Heart right ventricle (tissue), 16 donors: Measurements from ENCODE around the gene PTPRM. TPM values are rescaled to one million over a fixed set of nuclear protein-coding genes. Genes with fewer than 3 reads are reported as not detected.

Experiments used
- ATAC-seq, 8 donors: fragments of 200-7000 bp; cut with Tn5 transposase; one replicate each; pipeline ENCODE4 v1.9.1; 2020; ENCODE audit warnings: mild to moderate bottlenecking in 8 of 8, moderate library complexity in 8 of 8, moderate number of reproducible peaks in 1 of 8
- DNase-seq, 2 donors: peaks; one replicate each; pipeline ENCODE4 v3.0.0-alpha.2; 2020
- H3K27ac ChIP-seq, 10 donors: fragments of 200-600 bp; sonication (generic) in 2 of 10; one replicate each; pipeline versions ENCODE4 v1.5.0 to v1.8.0; 2020 to 2022; ENCODE audit warnings: mild to moderate bottlenecking in 3 of 10
- H3K27me3 ChIP-seq, 7 donors: fragments of 200-600 bp; one replicate each; pipeline ENCODE4 v1.8.0; 2021 to 2022; ENCODE audit warnings: mild to moderate bottlenecking in 2 of 7
- H3K36me3 ChIP-seq, 9 donors: fragments of 200-600 bp; sonication (generic) in 1 of 9; one replicate each; pipeline versions ENCODE4 v1.5.0 to v1.8.0; 2020 to 2022; ENCODE audit warnings: mild to moderate bottlenecking in 2 of 9
- H3K4me1 ChIP-seq, 9 donors: fragments of 200-600 bp; sonication (generic) in 1 of 9; one replicate each; pipeline versions ENCODE4 v1.5.0 to v1.8.0; 2020 to 2022; ENCODE audit warnings: mild to moderate bottlenecking in 4 of 9
- H3K4me3 ChIP-seq, 10 donors: fragments of 200-600 bp; sonication (generic) in 2 of 10; one replicate each; pipeline versions ENCODE4 v1.5.0 to v1.8.0; 2020 to 2022; ENCODE audit warnings: mild to moderate bottlenecking in 7 of 10, moderate library complexity in 2 of 10
- H3K9me3 ChIP-seq, 11 donors: fragments of 200-600 bp in 10 of 11; sonication (generic) in 2 of 11; one replicate each; pipeline versions ENCODE4 v1.5.0 to v1.8.0; 2013 to 2022; ENCODE audit warnings: mild to moderate bottlenecking in 2 of 11, control low read depth in 1 of 11, moderate library complexity in 1 of 11
- WGBS, 2 donors: extraction: QIAGEN DNeasy Blood & Tissue Kit; methylation state at CpG; one replicate each; pipeline ENCODE4 v1.1.7; 2013; ENCODE audit warnings: inconsistent platforms in 1 of 2; 5-methylcytosine and 5-hydroxymethylcytosine counted together
- intact Hi-C, 10 donors: fragments of 100-400 bp; cut with DNase I; formaldehyde crosslinking; loops; one replicate each; pipeline versions ENCODE4 v1.11.1 to v1.14.2; 2022
- polyA plus RNA-seq, 2 donors: library from polyadenylated mRNA; stranded (reverse); fragments of 200-250 nt; gene quantifications; one replicate each; pipeline ENCODE4 v1.2.3, GENCODE V29; 2013
- total RNA-seq, 10 donors: library from RNA; stranded (reverse); fragmentation: NEBNext Ultra II Directional in 3 of 10; extraction: Animal tissue kit (Norgen Biotek cat#: 25700) in 3 of 10; gene quantifications; one replicate each; pipeline versions ENCODE4 v1.2.1 to v1.2.4, GENCODE V29; 2021 to 2023
- TF ChIP-seq, protein P1 (sequence below), 9 donors: fragments of 200-600 bp; sonication (generic) in 2 of 9; IDR thresholded peaks; one replicate each; pipeline versions ENCODE4 v1.5.0 to v1.8.0; 2021 to 2022; ENCODE audit warnings: antibody characterized with exemption in 9 of 9, mild to moderate bottlenecking in 5 of 9, moderate library complexity in 1 of 9
- donor health status: Arrhythmogenic right ventricular cardiomyopathy.
- donor health status: ischemic (EF 13 %, LVEDD 7.1; RV severe dilation, severe dysfunction).
- donor health status: healthy with polysubstance abuse.
- donor health status: DM: no; HTN: yes; CAD: no.
- donor health status: DM: no; HTN: no; CAD: no.
- donor health status: ischemic (EF 25% LVEDD 6.9; RV normal size, moderate dysfunction).
- donor health status: ischemic (EF 25% LVEDD 5.7; RV mildly dilated, moderate dysfunction).
- donor health status: healthy.
- donor health status: DM: yes; HTN: yes; CAD: no.
- donor health status: Ischemic cardiomyopathy.
- donor health status: ischemic (EF 35%, LVEDD 5.7; RV mildly dilated, moderate dysfunction).
- donor health status: nonischemic (EF 11% LVEDD 7.7; RV severe dilation, severe dysfunction).
- donor health status: DM: yes; HTN: yes; CAD: no.
- donor health status: PGD.
- donor health status: ischemic (EF 29% LVEDD 5.4; RV normal size, mild dysfunction).
- donor health status: nonischemic (EF 23%, LVEDD 6.1; RV moderate dilation, normal function).

The PTPRM gene
- total and polyA plus RNA-seq, 12 donors: 81.7 to 170 (median 132) TPM

DNA sequence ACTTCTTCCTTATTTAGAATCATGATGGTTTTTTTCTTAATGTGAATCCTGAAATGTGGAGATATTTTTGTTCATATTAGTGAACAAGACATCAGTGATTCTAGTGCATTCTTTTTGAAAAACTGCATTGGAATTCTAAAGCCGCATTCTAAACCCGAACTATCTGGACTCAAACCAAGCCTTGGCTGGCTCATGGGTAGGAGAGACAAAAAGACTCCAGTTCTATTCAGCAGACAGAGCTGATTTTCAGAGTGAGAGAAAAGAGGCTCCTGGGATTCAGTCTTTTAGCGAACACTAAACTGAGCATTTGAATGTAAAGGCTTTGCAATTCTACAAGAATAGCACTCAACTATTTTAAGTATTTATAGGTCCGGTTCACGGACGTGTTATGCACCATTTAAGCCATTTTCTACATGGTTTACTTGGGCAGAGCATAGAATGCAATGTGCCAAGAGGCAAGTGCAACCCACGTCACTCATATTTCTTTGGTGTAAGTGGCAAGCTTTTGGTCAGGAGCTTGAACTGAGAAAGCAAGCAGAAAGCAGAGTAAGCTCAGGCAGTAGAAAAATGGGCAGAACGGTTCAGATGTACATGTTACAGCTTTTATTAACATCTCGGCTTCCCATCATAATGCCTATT, 814.8 kb downstream of the PTPRM start:
- H3K9me3 ChIP-seq: no peaks in the 10 kb centered on the region
- no peak overlapping the region for H3K27ac ChIP-seq
- ATAC-seq: no peak
- peaks cover 0 to 99% (median 51%) of the 10 kb centered on the region in 9 donors for H3K36me3 ChIP-seq
- H3K27me3 ChIP-seq: no peaks in the 10 kb centered on the region
- intact Hi-C loops: loop anchor here in 4 of 10 donors (10.0 kb wide), 3 partner anchors 297 to 1107 kb away; no protein-coding TSS in a partner anchor
- H3K4me3 ChIP-seq: no peak overlapping the region
- DNase-seq: no peak
- H3K4me1 ChIP-seq: no peaks in the 10 kb centered on the region
- 80 to 81% methylated on average over 9 of the region's 9 CpGs for WGBS, 2 donors
- TF ChIP-seq, protein P1, sequence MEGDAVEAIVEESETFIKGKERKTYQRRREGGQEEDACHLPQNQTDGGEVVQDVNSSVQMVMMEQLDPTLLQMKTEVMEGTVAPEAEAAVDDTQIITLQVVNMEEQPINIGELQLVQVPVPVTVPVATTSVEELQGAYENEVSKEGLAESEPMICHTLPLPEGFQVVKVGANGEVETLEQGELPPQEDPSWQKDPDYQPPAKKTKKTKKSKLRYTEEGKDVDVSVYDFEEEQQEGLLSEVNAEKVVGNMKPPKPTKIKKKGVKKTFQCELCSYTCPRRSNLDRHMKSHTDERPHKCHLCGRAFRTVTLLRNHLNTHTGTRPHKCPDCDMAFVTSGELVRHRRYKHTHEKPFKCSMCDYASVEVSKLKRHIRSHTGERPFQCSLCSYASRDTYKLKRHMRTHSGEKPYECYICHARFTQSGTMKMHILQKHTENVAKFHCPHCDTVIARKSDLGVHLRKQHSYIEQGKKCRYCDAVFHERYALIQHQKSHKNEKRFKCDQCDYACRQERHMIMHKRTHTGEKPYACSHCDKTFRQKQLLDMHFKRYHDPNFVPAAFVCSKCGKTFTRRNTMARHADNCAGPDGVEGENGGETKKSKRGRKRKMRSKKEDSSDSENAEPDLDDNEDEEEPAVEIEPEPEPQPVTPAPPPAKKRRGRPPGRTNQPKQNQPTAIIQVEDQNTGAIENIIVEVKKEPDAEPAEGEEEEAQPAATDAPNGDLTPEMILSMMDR (IDR thresholded peaks at IDR 0.05): no peak

DNA sequence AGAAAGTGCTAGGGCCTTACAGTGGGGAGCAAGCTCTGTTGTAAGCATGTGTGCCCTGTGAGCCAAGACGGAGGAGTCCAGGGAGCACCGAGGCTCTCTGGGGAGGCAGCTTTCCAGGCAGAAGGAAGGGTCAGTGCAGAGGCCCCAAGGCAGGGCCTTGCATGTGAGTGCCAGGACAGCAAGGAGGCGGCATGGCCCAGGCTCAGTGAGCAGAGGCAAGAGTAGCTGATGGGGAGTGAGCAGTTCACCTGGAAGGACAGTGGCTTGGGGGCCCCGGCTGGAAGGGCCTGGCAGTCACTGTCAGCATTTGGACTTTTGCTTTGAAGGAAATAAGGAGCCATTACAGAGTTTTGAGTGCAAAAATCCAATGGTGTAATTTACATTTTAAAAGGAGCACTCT, 818.3 kb downstream of the PTPRM start:
- intact Hi-C loops: loop anchor here in 5 of 10 donors (5.0 to 10.0 kb wide), 4 partner anchors 301 to 1113 kb away; no protein-coding TSS in a partner anchor
- TF ChIP-seq, protein P1 (IDR thresholded peaks at IDR 0.05): no peak
- WGBS, 2 donors: 88 to 99% methylated on average over 4 of the region's 4 CpGs
- Histone ChIP-seq H3K27me3 (no peaks in the 10 kb centered on the region), H3K27ac (no peak overlapping the region), H3K4me3 (no peak overlapping the region), H3K4me1 (no peaks in the 10 kb centered on the region), H3K36me3 (peaks cover 0 to 100% (median 51%) of the 10 kb centered on the region in 9 donors), H3K9me3 (no peaks in the 10 kb centered on the region)
- ATAC-seq (peak in 1 of 8 donors; percentile 25), DNase-seq (no peak)

DNA sequence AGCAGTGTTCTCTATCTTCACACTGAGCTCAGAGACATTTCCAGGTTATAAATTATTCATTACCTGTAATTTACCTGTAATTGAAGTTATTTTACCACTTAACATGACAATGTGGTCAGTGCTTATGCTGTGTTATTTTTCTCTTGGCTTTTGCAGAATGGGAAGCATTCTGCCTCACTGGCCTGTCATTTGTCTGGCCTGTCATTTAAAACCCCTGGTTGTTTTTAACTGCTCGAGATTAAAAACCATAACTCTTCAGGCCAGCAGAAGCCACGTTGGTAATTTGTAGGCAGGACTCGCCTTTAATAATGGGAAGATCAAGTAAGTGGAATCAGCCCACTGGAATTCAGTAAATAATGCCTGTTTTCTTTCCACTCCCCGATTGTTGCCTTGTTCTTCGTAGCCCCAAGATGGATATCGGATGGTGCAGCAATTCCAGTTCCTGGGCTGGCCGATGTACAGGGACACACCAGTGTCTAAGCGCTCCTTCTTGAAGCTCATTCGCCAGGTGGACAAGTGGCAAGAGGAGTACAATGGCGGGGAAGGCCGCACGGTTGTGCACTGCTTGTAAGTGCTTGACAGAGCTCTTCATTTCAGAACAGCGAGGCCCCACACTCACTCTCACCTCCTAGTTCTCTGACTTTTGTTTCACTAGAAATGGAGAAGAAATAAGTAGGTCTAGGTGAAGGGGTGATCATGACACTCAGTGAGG, 819.7 kb downstream of the PTPRM start:
- no peaks in the 10 kb centered on the region for H3K4me1 ChIP-seq
- TF ChIP-seq, protein P1 (IDR thresholded peaks at IDR 0.05): no peak
- no peak overlapping the region for H3K4me3 ChIP-seq
- H3K9me3 ChIP-seq: no peaks in the 10 kb centered on the region
- no peak overlapping the region for H3K27ac ChIP-seq
- intact Hi-C loops: loop anchor here in 5 of 10 donors (5.0 to 10.0 kb wide), 4 partner anchors 302 to 1115 kb away; no protein-coding TSS in a partner anchor
- WGBS, 2 donors: 86% methylated on average over 13 of the region's 13 CpGs
- ATAC-seq (no peak), DNase-seq (no peak)
- H3K27me3 ChIP-seq: no peaks in the 10 kb centered on the region
- H3K36me3 ChIP-seq: peaks cover 0 to 100% (median 51%) of the 10 kb centered on the region in 9 donors
